Stimulated activated CD8-positive, alpha-beta memory T cell treated with anti-CD3 and anti-CD28 coated beads, Interleukin-15, amount 100 ng/mL, for 24 hours (primary cell): ENCODE measurements around the gene SRMS.
"Not testable (repeated sequence)": the region's sequence is repeated elsewhere in the genome, so short reads cannot be mapped to it uniquely, and the experiment has no call there.

ENCODE experiments used
- DNase-seq: peaks from one replicate; pipeline ENCODE4 v3.0.0-alpha.2; 2020; ENCODE audit warnings: low read depth

SRMS gene

GRCh38 chr20:63522091-63522868 is 25.3 kb downstream of the SRMS start:
- no peak for DNase-seq

GRCh38 chr20:63521602-63522001 is 25.9 kb downstream of the SRMS start:
- DNase-seq, result no peak

GRCh38 chr20:63520934-63521601 is 26.5 kb downstream of the SRMS start:
- peak; percentile 63 for DNase-seq

GRCh38 chr20:63520504-63520933 is 27.0 kb downstream of the SRMS start, which contains the start of gene PPDPF:
PPDPF (plus strand) TSS chr20:63520765; CDS start chr20:63521309, 544 bp downstream.
- DNase-seq, result peak; percentile 87

DNA sequence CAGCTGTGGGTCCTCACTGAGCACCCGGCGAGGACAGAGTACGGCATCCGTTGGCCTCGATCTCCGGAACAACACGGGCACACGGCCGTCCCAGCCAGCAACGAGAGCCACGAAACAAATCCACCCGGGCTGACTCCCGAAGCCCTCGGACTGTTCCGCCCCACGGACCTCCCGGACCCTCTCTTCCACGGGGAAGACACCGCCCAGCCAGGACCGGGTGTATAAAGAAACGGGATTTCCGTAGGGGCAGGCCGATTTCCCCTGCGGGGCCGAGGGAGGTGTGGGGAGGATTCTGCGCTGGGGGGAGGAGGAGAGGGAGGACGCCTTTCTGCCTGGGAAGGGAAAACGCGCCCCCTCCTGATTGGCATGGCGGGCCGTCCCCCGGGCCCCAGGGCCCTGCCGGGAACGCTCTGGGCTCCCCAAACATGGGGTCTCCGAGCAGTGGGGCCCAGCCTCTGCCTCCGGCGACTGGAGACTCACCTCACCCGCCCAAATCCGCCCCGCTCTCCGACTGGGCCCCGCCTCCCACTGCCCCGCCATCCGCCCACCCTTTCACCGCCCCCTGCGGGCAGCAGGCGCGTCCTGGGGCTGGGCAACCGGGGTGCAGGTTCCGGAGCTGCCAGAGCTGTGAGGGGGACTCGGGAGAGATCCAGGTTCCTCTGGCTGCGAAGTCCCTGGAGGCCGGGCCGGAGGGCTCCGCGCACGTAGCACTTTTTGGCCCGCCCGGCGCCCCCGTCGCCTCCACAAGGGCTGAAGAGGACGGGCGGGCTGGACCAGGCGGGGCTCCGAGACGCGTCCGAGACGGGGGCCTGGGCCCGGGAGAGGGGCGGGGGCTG is 27.7 kb downstream of the SRMS start:
- DNase-seq, result no peak

DNA sequence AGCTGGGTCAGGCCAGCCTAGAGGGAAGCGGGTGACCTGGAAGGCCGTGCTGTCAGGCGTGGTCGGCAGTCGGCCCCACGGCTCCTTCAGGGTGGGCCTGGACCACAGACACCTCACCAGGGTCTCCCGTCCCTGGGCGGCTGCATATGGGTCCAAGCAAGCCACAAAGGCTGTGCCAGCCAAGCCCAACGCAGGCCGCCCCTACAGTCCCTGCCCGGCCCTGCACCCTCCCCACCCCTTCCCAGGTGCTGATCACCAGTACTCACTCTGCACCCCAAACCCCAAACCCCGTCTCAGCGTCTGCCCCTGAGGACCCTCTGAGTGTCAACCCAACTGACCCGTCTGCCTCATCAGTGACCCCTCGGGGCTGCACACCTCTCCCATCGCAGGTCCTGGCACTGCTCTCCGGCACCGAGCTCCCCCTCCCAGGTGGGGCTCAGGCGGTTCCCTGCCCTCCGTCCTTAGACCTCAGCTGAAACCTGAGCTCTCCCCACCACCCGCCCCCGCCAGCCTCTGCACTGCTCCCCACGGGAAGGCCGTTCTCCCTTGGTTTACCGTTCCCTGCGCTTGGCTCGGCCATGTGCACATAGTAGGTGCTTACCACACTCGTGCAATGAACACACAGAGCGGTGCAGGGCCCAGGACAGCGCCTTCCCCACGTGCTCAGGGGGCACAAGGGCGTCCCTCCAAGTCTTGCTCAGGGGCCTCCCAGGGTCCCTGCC is 28.4 kb downstream of the SRMS start:
- DNase-seq, result no peak

- DNase-seq, result no peak
Measured at GRCh38 chr20:63518351-63518861, 29.1 kb downstream of the SRMS start.

GRCh38 chr20:63517376-63518309 is 29.9 kb downstream of the SRMS start:
- DNase-seq, result no peak

- DNase-seq, result not testable (repeated sequence)
Measured at GRCh38 chr20:63514520-63514919, 33.0 kb downstream of the SRMS start.

DNA sequence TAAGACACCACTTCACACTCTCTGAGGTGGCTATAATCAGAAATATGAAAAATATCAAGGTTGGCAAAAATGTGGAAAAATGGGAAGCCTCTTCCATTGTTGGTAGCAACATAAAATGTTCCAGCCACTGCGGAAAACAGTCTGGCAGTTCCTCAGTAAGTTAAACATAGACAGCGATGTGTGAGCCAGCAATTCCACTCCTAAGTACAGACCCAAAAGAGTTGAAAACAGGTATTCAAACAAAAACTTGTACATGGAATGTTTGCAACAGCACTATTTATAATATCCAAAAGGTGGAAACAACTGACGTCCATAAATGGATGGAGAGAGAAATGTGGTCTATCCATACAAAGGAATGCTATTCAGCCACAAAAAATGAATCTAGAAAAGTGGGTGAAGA is 34.3 kb downstream of the SRMS start:
- no peak for DNase-seq

DNA sequence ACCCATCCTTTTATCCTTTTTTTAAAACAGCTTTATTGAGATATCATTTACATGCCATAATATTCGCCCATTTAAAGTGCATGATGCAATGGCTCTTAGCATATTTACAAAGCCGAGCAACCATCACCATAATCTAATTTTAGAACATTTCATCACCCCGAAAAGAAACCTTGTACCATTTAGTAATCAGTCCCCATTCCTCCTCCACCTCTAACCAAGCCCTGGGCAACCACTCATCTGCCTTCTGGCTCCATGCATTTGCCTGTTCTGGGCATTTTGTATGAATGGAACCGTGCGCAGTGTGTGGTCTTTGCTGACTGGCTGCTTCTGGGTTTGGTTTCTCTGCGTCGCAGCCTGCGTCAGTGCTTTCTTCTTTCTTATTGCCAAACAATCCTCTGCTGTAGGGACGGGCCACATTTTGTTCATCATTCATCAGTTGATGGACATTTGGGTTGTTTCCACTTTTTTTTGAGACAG is 38.4 kb downstream of the SRMS start:
- no peak for DNase-seq

DNA sequence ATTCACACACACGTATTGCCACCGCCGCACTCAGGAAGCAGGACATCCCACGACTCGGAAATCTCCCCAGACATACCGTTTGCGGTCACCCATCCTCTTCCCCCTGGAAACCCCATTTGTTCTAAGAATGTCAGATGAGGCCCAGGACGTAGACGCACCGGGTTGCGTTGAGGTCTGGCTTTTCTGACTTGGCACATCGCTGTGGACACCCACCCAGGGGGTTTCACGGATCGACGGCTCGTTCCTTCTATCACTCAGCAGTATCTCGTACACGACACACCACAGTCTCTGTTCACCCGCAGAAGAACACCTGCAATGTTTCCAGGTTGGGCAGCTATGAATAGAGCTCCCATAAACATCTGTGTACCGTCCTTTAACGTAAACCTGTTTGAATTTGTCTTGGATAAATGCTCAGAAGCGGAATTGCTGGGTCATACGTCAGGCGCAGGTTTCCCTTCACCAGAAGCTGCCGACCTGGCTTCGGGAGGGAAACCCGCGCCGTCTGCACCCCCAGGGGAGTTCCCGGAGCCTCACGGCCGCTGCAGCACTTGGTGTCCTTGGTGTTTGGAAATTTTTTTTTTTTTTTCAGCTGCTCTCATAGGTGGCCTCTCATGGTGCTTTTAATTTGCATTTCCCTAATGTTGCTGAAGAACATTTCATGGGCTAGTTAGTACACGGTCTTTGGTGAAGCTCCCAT is 39.3 kb downstream of the SRMS start:
- DNase-seq, result no peak

GRCh38 chr20:63507083-63507743 is 40.3 kb downstream of the SRMS start:
- no peak for DNase-seq

GRCh38 chr20:63505723-63506122 is 41.8 kb downstream of the SRMS start:
- DNase-seq, result no peak

DNA sequence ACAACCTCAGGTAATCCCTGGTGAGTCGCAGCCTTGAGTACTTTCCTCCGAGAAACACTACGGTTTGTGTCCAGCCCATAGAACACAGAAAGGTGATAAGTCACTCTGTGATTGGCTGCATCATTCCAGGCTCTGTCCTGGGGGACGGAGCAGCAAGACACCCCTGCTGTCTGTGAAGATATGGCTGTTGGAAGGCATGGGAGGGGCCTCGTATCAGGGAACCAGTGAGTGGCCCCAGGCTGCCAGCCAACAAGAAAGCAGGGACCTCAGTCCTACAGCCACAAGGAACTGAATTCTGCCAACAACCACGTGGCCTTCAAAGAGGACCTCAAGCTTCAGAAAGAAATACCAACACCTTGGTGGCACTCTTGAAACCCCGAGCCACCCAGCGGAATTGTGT is 42.3 kb downstream of the SRMS start:
- no peak for DNase-seq

DNA sequence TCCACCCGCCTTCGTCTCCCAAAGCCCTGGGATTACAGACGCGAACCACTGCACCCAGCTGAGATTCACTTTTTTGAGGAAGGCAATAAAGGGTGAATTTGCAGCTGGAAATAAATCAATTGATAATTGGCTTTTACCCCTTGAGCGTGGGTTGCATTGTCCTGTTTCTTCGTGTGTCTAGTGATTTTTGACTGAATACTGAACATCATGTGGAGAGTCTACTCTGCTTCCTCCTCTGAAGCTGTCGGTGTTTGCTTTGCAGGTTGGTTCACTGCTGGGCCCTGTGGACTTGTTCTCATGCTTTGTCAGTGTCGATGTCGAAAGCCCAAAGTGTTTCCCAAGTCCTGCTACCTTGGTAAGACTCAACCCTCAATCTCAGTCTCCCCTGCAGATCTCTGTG is 42.9 kb downstream of the SRMS start:
- DNase-seq, result no peak

DNA sequence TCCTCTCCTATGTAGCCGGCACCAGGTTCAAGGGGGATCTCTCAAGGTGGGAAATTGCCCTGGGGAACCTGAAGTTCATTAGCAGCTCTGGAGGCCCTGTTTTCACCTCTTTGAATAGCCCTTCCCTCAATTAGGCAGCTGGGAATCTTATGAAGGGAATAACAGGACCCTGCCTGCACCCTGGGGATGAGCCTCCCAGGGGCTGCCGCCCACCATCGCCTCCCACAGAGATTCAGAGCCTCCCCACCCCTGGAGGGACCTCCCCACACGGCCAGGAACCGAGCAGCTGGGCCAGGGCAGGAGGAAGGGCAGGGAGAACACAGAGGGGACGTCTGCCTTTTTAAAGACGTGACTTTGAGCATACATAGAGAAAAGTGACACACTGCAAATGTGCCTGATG is 44.0 kb downstream of the SRMS start:
- no peak for DNase-seq

DNA sequence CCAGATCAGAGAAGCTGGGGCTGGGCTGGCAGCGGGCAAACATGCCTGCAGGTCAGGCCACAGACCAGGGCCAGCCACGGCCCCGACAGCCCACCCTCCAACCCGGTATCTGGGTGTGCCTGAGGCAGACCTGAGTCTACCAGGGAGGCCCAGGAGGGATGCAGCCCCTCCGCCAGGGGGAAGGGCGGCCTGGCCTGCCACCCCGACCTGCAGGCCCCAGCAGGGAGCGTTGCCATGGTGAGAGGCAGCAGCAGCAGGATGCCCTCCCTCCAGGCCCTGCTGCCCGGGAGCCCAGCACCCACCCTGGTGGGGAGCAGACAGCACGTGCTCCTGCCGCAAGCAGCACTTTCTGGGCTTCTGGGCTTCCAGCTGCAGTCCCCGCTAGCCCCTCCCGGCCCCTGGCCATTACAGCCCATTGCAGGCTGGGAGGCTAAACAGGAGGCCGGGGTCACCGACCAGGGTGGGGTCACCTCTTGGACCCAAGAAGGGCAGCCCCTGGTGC is 44.8 kb downstream of the SRMS start:
- DNase-seq, result no peak
